NCI-H187 (cell line): ENCODE data around the gene ANKRD28.
"Not testable (repeated sequence)": the region's sequence is repeated elsewhere in the genome, so short reads cannot be mapped to it uniquely, and the experiment has no call there.

Source experiments
- DNase-seq, 2 experiments: peaks; one replicate each; lab custom pipeline; 2025; lab: John Stamatoyannopoulos, UW

The ANKRD28 gene

GRCh38 chr3:15635121-15635661, 162.6 kb downstream of the ANKRD28 start:
- no peak for DNase-seq

- DNase-seq, result no peak
These were observed 163.1 kb downstream of the ANKRD28 start for GRCh38 chr3:15634671-15635070.

GRCh38 chr3:15633766-15634598, 163.8 kb downstream of the ANKRD28 start:
- DNase-seq, result no peak

DNA sequence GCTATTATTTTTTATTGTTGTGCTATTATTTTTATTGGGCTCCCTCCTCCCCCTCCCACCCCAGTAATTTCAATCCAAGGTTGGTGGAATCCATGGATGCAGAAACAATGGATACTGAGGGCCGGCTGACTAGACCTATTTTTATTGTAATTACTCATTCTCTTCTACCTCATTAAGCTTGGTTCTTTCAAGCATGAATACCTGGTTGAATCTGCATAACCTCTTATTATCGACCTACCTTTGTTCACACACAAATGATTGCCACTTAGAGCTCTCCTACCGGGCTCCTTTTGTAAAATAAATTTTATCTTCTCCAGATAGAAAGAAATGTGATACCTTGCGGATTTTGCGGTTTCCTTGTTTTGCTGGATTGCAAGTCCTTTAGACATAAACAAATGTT, 164.6 kb downstream of the ANKRD28 start:
- DNase-seq, result no peak

GRCh38 chr3:15632212-15632580, 165.6 kb downstream of the ANKRD28 start:
- no peak for DNase-seq

DNA sequence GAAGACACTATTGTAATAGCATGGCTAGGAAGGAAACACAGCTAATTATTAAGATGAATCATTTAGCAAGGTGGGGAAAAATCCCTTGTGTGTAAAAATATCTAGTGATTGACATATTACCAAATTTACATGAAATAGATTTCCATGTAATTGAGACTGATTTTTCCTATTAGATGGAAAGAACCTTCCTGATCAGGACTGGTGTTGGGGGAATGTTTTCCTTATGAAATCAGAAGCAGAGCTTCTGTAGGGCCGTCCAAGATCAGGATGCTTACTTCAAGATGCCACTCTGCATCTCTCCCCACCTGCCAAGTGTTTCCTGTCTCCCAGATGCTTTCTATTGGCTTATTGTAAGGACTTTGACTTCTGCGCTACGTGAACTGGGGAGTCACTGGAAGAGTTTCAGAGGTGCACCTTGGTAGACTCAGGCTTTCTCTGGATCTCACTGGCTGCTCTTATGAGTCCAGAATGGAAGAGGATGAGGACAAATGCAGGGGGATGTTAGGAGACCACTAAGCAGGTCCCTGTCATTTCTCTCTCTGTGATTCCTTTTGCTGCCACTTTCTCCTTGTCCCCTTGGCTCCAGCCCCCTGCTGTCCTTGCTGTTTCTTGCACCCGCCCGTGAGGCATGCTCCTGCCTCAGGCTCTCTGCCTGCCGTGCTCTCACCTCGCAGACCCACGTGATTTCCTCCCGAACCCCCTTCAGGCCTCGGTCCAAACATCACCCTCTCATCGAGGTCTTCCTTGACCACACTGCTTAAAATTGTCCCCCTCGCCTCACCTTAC, 166.2 kb downstream of the ANKRD28 start:
- no peak for DNase-seq

DNA sequence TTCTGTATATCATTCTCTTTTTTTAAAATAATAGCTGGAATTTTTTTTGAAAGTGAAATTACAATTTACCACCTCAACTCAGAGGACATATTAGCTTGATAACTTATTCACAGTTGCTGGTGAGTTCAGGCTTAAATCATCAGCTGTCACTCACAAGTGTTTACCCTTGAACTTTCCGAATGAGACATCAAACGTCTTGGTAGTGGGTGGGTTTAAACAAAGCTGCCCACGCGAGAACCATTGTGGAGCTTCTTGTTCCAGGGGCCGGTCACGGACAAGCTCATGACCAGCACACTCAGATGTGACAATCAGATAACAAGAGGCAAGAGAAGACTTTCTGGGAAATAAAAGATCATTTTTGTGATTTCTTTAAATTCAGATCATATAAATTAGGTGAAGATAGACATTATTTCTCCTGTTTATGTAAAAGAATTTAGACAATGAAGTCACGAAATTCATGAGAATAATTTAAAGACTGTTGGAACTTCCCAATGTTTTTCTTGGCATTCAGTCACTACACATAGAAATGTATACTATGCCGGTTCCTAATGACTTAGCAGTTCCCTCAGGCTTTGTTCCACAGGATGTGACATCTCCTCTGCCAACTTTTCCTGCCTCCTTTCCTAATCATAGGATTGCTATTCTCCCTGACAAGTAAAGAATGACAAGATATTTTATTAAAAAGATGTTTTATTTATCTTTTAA, 167.0 kb downstream of the ANKRD28 start:
- no peak for DNase-seq

DNA sequence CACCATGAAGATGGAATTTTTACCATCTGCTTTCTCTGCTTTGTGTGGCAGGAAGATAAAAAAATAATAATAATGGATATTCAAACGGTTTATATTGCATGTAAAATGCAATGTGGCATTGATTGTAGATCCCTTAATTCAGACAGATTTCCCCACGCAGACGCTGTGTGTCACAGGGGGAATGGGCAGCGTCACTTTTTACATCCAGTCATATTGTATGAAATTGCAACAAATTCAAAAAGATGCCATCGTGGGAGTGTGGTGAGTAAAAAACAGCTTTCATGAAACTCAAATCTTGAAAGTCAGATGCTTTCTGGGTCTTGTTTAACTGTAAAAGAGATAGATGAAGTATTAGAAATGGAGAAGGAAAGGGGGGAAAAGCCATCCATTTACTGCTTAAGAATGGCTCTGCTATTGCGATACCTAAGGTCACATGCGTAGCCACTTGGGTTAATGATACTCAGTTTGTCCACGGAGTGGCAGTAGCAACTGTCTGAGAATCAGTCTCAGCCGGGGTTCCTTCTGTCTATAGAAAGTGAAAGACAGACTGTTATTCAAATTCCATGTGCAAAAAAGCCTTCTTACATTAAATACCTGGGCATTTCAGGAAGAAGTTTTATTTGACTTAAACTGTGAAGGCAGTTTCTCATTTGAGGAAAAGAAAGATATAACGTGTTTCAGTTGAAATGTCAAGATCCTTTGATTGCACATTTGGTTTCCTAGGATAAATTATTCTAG, 167.8 kb downstream of the ANKRD28 start:
- DNase-seq, result no peak

DNA sequence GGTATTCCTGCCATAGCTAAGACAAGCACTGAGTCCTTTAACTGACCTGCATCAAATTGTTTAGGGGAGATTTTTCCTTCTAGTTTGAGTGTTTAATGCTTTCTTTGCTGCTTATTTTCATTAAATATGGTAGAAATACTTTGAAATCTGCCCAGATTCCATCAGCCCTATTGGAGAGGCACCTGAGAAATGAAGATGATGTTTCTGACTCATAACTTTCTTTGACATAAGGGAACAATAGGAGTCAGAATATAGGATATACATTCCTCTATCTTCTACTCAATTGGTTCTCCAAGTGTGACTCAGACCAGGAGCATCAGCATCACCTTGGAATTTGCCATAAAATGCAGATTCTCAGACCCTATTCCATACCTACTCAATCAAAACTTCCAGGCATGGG, 168.8 kb downstream of the ANKRD28 start:
- DNase-seq, result no peak

GRCh38 chr3:15623535-15624440, 174.0 kb downstream of the ANKRD28 start:
- no peak for DNase-seq

GRCh38 chr3:15619659-15620464, 177.9 kb downstream of the ANKRD28 start:
- not testable (repeated sequence) for DNase-seq
